SK-N-SH (cell line): ENCODE measurements around the gene SPAG5. TPM values are rescaled to one million over a fixed set of nuclear protein-coding genes. Genes with fewer than 3 reads are reported as not detected.

Experiments
- CTCF ChIA-PET: fragments of 300-600, 350-600 bp; formaldehyde crosslinking; extraction: SDS; loops from one replicate; lab custom pipeline; 2021; lab: Yijun Ruan, JAX
- POLR2A ChIA-PET: fragments of 350-600 bp; sonication (Branson Sonifier 250); formaldehyde crosslinking; extraction: SDS; loops from one replicate; lab custom pipeline; 2020; ENCODE audit warnings: antibody characterized with exemption, inconsistent platforms; lab: Yijun Ruan, JAX
- DNase-seq: peaks from one replicate; pipeline ENCODE4 v3.0.0; 2012
- H2AFZ ChIP-seq: fragments of 200-600 bp; sonication (generic); 2 replicates; pipeline ENCODE4 v1.8.1; 2016; ENCODE audit warnings: antibody characterized with exemption, mild to moderate bottlenecking, low read depth
- H3F3A ChIP-seq: fragments of 200-600 bp; sonication (generic); replicated peaks from 2 replicates; pipeline ENCODE3; 2016; ENCODE audit warnings: antibody characterized with exemption, mild to moderate bottlenecking; ENCODE audit not compliant: insufficient read depth
- H3K27ac ChIP-seq, 2 experiments: fragments of 200-500 bp in 1 of 2; fragments of 200-600 bp in 1 of 2; sonication (Bioruptor generic) in 1 of 2; sonication (generic), shearing (Covaris generic) in 1 of 2; 2 replicates each; pipeline versions ENCODE4 v1.5.1 to v1.6.1; 2014 to 2016; ENCODE audit warnings: low read depth in 2 of 2, inconsistent platforms in 1 of 2, low read length in 1 of 2, mild to moderate bottlenecking in 1 of 2, mixed read lengths in 1 of 2
- H3K27me3 ChIP-seq: fragments of 200-600 bp; sonication (generic), shearing (Covaris generic); 2 replicates; pipeline ENCODE4 v1.6.1; 2016; ENCODE audit warnings: mixed run types; ENCODE audit not compliant: insufficient read depth
- H3K36me3 ChIP-seq, 2 experiments: fragments of 200-500 bp in 1 of 2; fragments of 200-600 bp in 1 of 2; sonication (Bioruptor generic) in 1 of 2; sonication (generic) in 1 of 2; replicated peaks in 1 of 2; 2 replicates each; pipeline versions ENCODE3 to v1.5.1; 2014 to 2016; ENCODE audit warnings: low read length in 1 of 2, mild to moderate bottlenecking in 1 of 2; ENCODE audit not compliant: insufficient read depth in 2 of 2, control insufficient read depth in 1 of 2
- H3K4me1 ChIP-seq, 2 experiments: fragments of 200-500 bp in 1 of 2; fragments of 200-600 bp in 1 of 2; sonication (Bioruptor generic) in 1 of 2; sonication (generic), shearing (Covaris generic) in 1 of 2; 2 replicates each; pipeline versions ENCODE4 v1.5.1 to v1.6.1; 2014 to 2016; ENCODE audit warnings: low read depth in 1 of 2, low read length in 1 of 2, mixed run types in 1 of 2; ENCODE audit not compliant: insufficient read depth in 2 of 2, control insufficient read depth in 1 of 2
- H3K4me2 ChIP-seq: fragments of 200-600 bp; sonication (generic), shearing (Covaris generic); 2 replicates; pipeline ENCODE4 v1.6.1; 2017; ENCODE audit warnings: mixed run types
- H3K4me3 ChIP-seq, 2 experiments: fragments of 200-500 bp in 1 of 2; fragments of 200-600 bp in 1 of 2; sonication (Bioruptor generic) in 1 of 2; sonication (generic), shearing (Covaris generic) in 1 of 2; 2 replicates each; pipeline versions ENCODE4 v1.5.1 to v1.8.1; 2014 to 2016; ENCODE audit warnings: low read depth in 2 of 2, inconsistent platforms in 1 of 2, low read length in 1 of 2, mild to moderate bottlenecking in 1 of 2, mixed read lengths in 1 of 2, moderate library complexity in 1 of 2
- H3K79me2 ChIP-seq: fragments of 200-600 bp; sonication (generic); 2 replicates; pipeline ENCODE4 v1.8.1; 2017; ENCODE audit warnings: mild to moderate bottlenecking; ENCODE audit not compliant: insufficient read depth
- H3K9ac ChIP-seq: fragments of 200-600 bp; sonication (generic); 2 replicates; pipeline ENCODE4 v1.6.1; 2017; ENCODE audit warnings: mixed run types
- H3K9me2 ChIP-seq: fragments of 200-600 bp; sonication (generic); 2 replicates; pipeline ENCODE4 v1.6.1; 2017; ENCODE audit warnings: mixed run types
- H3K9me3 ChIP-seq: fragments of 200-600 bp; sonication (generic); 2 replicates; pipeline ENCODE4 v1.6.1; 2017; ENCODE audit warnings: mixed run types, mild to moderate bottlenecking, moderate library complexity
- H4K20me1 ChIP-seq: fragments of 200-600 bp; sonication (generic); 2 replicates; pipeline ENCODE4 v1.6.1; 2017; ENCODE audit warnings: mild to moderate bottlenecking, mixed run types; ENCODE audit not compliant: insufficient read depth
- CTCF ChIP-seq: fragments of 200-600 bp; sonication (generic); IDR thresholded peaks from 2 replicates; pipeline ENCODE4 v1.6.1; 2017; ENCODE audit warnings: antibody characterized with exemption, mild to moderate bottlenecking, moderate library complexity
- ELF1 ChIP-seq: IDR thresholded peaks from 2 replicates; pipeline ENCODE4 v1.4.0; 2012
- EP300 ChIP-seq, 2 experiments: IDR thresholded peaks; 2 replicates each; pipeline versions ENCODE4 v1.4.0 to v1.6.1; 2012; ENCODE audit warnings: borderline replicate concordance in 1 of 2, low read depth in 1 of 2, low read length in 1 of 2
- FOSL2 ChIP-seq: IDR thresholded peaks from 2 replicates; pipeline ENCODE4 v1.4.0; 2012; ENCODE audit warnings: low read depth, mild to moderate bottlenecking, moderate library complexity, borderline replicate concordance
- FOXJ3 ChIP-seq: sonication (generic); formaldehyde crosslinking; IDR thresholded peaks from 2 replicates; pipeline ENCODE4 v1.5.1; 2020; ENCODE audit warnings: mild to moderate bottlenecking, missing genetic modification reagents
- JUND ChIP-seq: IDR thresholded peaks from 2 replicates; pipeline ENCODE4 v1.4.0; 2012
- MEF2A ChIP-seq: IDR thresholded peaks from 2 replicates; pipeline ENCODE4 v1.4.0; 2012; ENCODE audit warnings: low read depth, borderline replicate concordance
- NFIC ChIP-seq: IDR thresholded peaks from 2 replicates; pipeline ENCODE4 v1.4.0; 2012; ENCODE audit warnings: borderline replicate concordance
- POLR2AphosphoS5 ChIP-seq: IDR thresholded peaks from 2 replicates; pipeline ENCODE4 v1.6.1; 2012; ENCODE audit warnings: low read depth, low read length
- RCOR1 ChIP-seq: fragments of 150-350 bp; IDR thresholded peaks from 2 replicates; pipeline ENCODE4 v1.6.1; 2017; ENCODE audit warnings: antibody characterized with exemption, low read length
- REST ChIP-seq: IDR thresholded peaks from 2 replicates; pipeline ENCODE4 v1.6.1; 2012; ENCODE audit warnings: mild to moderate bottlenecking, low read depth, low read length, moderate library complexity
- SMC3 ChIP-seq: IDR thresholded peaks from 2 replicates; pipeline ENCODE4 v1.6.1; 2012; ENCODE audit warnings: low read depth, low read length, improper control_type of control experiment
- TEAD4 ChIP-seq: IDR thresholded peaks from 2 replicates; pipeline ENCODE4 v1.4.0; 2012; ENCODE audit warnings: mild to moderate bottlenecking, borderline replicate concordance; ENCODE audit not compliant: insufficient read depth
- YY1 ChIP-seq: IDR thresholded peaks from 2 replicates; pipeline ENCODE4 v1.4.0; 2012; ENCODE audit warnings: low read depth, mild to moderate bottlenecking
- WGBS: methylation state at CpG from one replicate; pipeline ENCODE4 v1.1.6; 2017; ENCODE audit warnings: low lambda C conversion rate; 5-methylcytosine and 5-hydroxymethylcytosine counted together
- polyA plus RNA-seq, 3 experiments: library from polyadenylated mRNA; depleted of rRNA; stranded (reverse); fragments of >200 nt; gene quantifications; 2 replicates each; pipeline ENCODE4 v1.2.3, GENCODE V29; 2012

SPAG5 gene
- polyA plus RNA-seq, 1 of the 3 experiments (the other 2 are of a cell fraction), result 36.5 TPM

- peaks cover 10% of the 10 kb centered on the region; the same call in 1 of the 2 replicates for H3K27me3 ChIP-seq
- no peak for TF ChIP-seq FOSL2
- no peak for TF ChIP-seq RCOR1
- no peak for TF ChIP-seq POLR2AphosphoS5
- no peak for TF ChIP-seq SMC3
- TF ChIP-seq FOXJ3 (CRISPR knock-in tag), result no peak
- TF ChIP-seq JUND, result no peak
- no peak for TF ChIP-seq TEAD4
- TF ChIP-seq ELF1, result no peak
- no peak for TF ChIP-seq YY1
- TF ChIP-seq EP300 (IDR thresholded peaks at IDR 0.05; ENCODE audit: borderline replicate concordance in 1 of 2, low read depth in 1 of 2, low read length in 1 of 2), result no peak
- TF ChIP-seq MEF2A, result no peak
- TF ChIP-seq, all 33 proteins: peak for 0
- H3K9ac ChIP-seq, result no peak overlapping the region
- H3K79me2 ChIP-seq, result no peaks in the 10 kb centered on the region
- H3K4me1 ChIP-seq, result no peaks in the 10 kb centered on the region
- no peak overlapping the region for H3K4me3 ChIP-seq
- no peak for DNase-seq
- ChIA-PET CTCF (interaction anchor here (1.2 to 6.3 kb wide), 4 partner anchors 8 to 38 kb away, joined by 3 to 47 read pairs (median 9); no protein-coding TSS in a partner anchor), POLR2A (no interaction called here)
- no peaks in the 10 kb centered on the region for H4K20me1 ChIP-seq
- no peaks in the 10 kb centered on the region for H3K9me3 ChIP-seq
- no peaks in the 10 kb centered on the region for H3K36me3 ChIP-seq
- no peaks in the 10 kb centered on the region for H3F3A ChIP-seq
- no peaks in the 10 kb centered on the region for H3K9me2 ChIP-seq
- no peak overlapping the region for H3K27ac ChIP-seq
- no peak overlapping the region for H2AFZ ChIP-seq
- H3K4me2 ChIP-seq, result no peak overlapping the region
- WGBS, result 56% methylated on average over 3 of the region's 7 CpGs
Measured at GRCh38 chr17:28532050-28532960, 66.5 kb downstream of the SPAG5 start.

- H2AFZ ChIP-seq, result no peak overlapping the region
- POLR2A ChIA-PET, result no interaction called here
- H3K79me2 ChIP-seq, result no peaks in the 10 kb centered on the region
- no peaks in the 10 kb centered on the region for H3K9me3 ChIP-seq
- H3K27me3 ChIP-seq, result peaks cover 10% of the 10 kb centered on the region; the same call in 1 of the 2 replicates
- DNase-seq, result no peak
- peaks cover 0 to 6% of the 10 kb centered on the region in 2 experiments; a peak in 1 of 4 replicates for H3K4me1 ChIP-seq
- H3K36me3 ChIP-seq, result no peaks in the 10 kb centered on the region
- H3F3A ChIP-seq, result no peaks in the 10 kb centered on the region
- no peak overlapping the region for H3K4me3 ChIP-seq
- H3K27ac ChIP-seq, result no peak overlapping the region
- no peaks in the 10 kb centered on the region for H3K9me2 ChIP-seq
- no peak overlapping the region for H3K4me2 ChIP-seq
- H3K9ac ChIP-seq, result no peak overlapping the region
- H4K20me1 ChIP-seq, result no peaks in the 10 kb centered on the region
- 50% methylated on average over 7 of the region's 7 CpGs for WGBS
- TF ChIP-seq EP300 (IDR thresholded peaks at IDR 0.05; ENCODE audit: borderline replicate concordance in 1 of 2, low read depth in 1 of 2, low read length in 1 of 2), result no peak
- TF ChIP-seq CTCF, result no peak
- TF ChIP-seq POLR2AphosphoS5, result no peak
- no peak for TF ChIP-seq REST
- no peak for TF ChIP-seq SMC3
- TF ChIP-seq FOXJ3 (CRISPR knock-in tag), result no peak
- no peak for TF ChIP-seq MEF2A
- no peak for TF ChIP-seq TEAD4
- TF ChIP-seq FOSL2, result no peak
- TF ChIP-seq ELF1, result no peak
- no peak for TF ChIP-seq NFIC
- no peak for TF ChIP-seq YY1
- TF ChIP-seq, all 33 proteins: peak for 0
- CTCF ChIA-PET, result interaction anchor here (1.1 to 6.3 kb wide), 3 partner anchors 9 to 25 kb away, joined by 3 to 47 read pairs (median 12); partner anchors contain the start of gene FOXN1
Measured at GRCh38 chr17:28530926-28531325, 67.9 kb downstream of the SPAG5 start.
